Activated T-cell treated with anti-CD3 and anti-CD28 coated beads, Interleukin-2, amount 50 U/mL, for 1 hour (primary cell): ENCODE data around the gene REN.

Experiments used
- DNase-seq: peaks from one replicate; pipeline ENCODE4 v3.0.0-alpha.2; 2020

Gene REN

GRCh38 chr1:204166219-204166618 lies at the start of gene REN:
REN (minus strand) TSS chr1:204166337; CDS start chr1:204166293, 44 bp downstream.
- DNase-seq: no peak

- DNase-seq: peak; percentile 44
These were observed 47.8 kb upstream of the REN start, which contains the start of gene GOLT1A for GRCh38 chr1:204213668-204214662. GOLT1A (minus strand) TSS chr1:204213988; CDS start chr1:204213906, 82 bp downstream.

GRCh38 chr1:204212715-204213114 lies 46.6 kb upstream of the REN start:
- no peak for DNase-seq

GRCh38 chr1:204211046-204211445 lies 44.9 kb upstream of the REN start:
- DNase-seq: no peak

GRCh38 chr1:204207136-204207616 lies 41.0 kb upstream of the REN start:
- peak; percentile 81 for DNase-seq

- DNase-seq: no peak
These were observed 40.0 kb upstream of the REN start for GRCh38 chr1:204206121-204206520.

- DNase-seq: no peak
These were observed 39.3 kb upstream of the REN start for GRCh38 chr1:204205486-204205885.

GRCh38 chr1:204204944-204205343 lies 38.8 kb upstream of the REN start:
- no peak for DNase-seq

GRCh38 chr1:204203206-204203767 lies 37.1 kb upstream of the REN start:
- DNase-seq: no peak

- no peak for DNase-seq
These were observed 36.3 kb upstream of the REN start for GRCh38 chr1:204202481-204202880.

- no peak for DNase-seq
These were observed 35.4 kb upstream of the REN start for GRCh38 chr1:204201348-204202040.

GRCh38 chr1:204199579-204199978 lies 33.4 kb upstream of the REN start:
- DNase-seq: no peak

GRCh38 chr1:204198348-204199340 lies 32.5 kb upstream of the REN start:
- DNase-seq: no peak

- DNase-seq: no peak
These were observed 30.9 kb upstream of the REN start for GRCh38 chr1:204197068-204197467.

- DNase-seq: no peak
These were observed 30.1 kb upstream of the REN start, which contains the start of gene KISS1 for GRCh38 chr1:204196068-204196795. KISS1 (minus strand) TSS chr1:204196491; CDS start chr1:204192876, 3,615 bp downstream.

- DNase-seq: no peak
These were observed 28.6 kb upstream of the REN start for GRCh38 chr1:204194771-204195170.

GRCh38 chr1:204194080-204194479 lies 27.9 kb upstream of the REN start:
- no peak for DNase-seq

- DNase-seq: no peak
These were observed 26.6 kb upstream of the REN start for GRCh38 chr1:204192589-204193352.

GRCh38 chr1:204192046-204192445 lies 25.9 kb upstream of the REN start:
- DNase-seq: no peak

GRCh38 chr1:204191456-204191855 lies 25.3 kb upstream of the REN start:
- DNase-seq: no peak
